H1 (cell line): ENCODE data around the gene CNDP1. TPM values are rescaled to one million over a fixed set of nuclear protein-coding genes. Genes with fewer than 3 reads are reported as not detected.
A peak's percentile ranks its signal among the peaks of the same experiment; 100 is the strongest.

ENCODE experiments used
- CTCF ChIA-PET: fragments of 300-600 bp; sonication (Branson Sonifier 250); formaldehyde crosslinking; loops from one replicate; lab custom pipeline; 2021; ENCODE audit not compliant: partially characterized antibody; lab: Charles Lee
- POLR2A ChIA-PET: fragments of 300-600 bp; sonication (Branson Sonifier 250); formaldehyde crosslinking; loops from one replicate; lab custom pipeline; 2021; ENCODE audit warnings: inconsistent platforms; ENCODE audit not compliant: partially characterized antibody; lab: Charles Lee
- DNase-seq, 2 experiments: peaks; one replicate each; pipeline versions ENCODE4 v3.0.0 to v3.0.0-alpha.2; 2010 to 2022; ENCODE audit warnings: low spot score in 2 of 2, low read depth in 1 of 2, mixed read lengths in 1 of 2
- FAIRE-seq: peaks from 2 replicates; lab custom pipeline; 2011; peaks lifted over from hg19 to GRCh38; lab: Jason Lieb, UNC
- H2AFZ ChIP-seq: 2 replicates; pipeline ENCODE4 v1.8.1; 2012; ENCODE audit warnings: low read length, inconsistent platforms
- H2AK5ac ChIP-seq: 2 replicates; pipeline ENCODE4 v1.6.1; 2013; ENCODE audit warnings: low read depth, low read length
- H2BK120ac ChIP-seq: replicated peaks from 2 replicates; pipeline ENCODE3; 2013; ENCODE audit warnings: low read depth, low read length, inconsistent platforms
- H2BK12ac ChIP-seq: 2 replicates; pipeline ENCODE4 v1.6.1; 2013; ENCODE audit warnings: low read depth, low read length
- H2BK15ac ChIP-seq: 2 replicates; pipeline ENCODE4 v1.6.1; 2013; ENCODE audit warnings: low read length
- H2BK20ac ChIP-seq: 2 replicates; pipeline ENCODE4 v1.6.1; 2013; ENCODE audit warnings: low read length
- H2BK5ac ChIP-seq: 2 replicates; pipeline ENCODE4 v1.6.1; 2013; ENCODE audit warnings: low read depth, low read length
- H3K14ac ChIP-seq: 2 replicates; pipeline ENCODE4 v1.6.1; 2013; ENCODE audit warnings: inconsistent platforms; ENCODE audit not compliant: insufficient read length
- H3K18ac ChIP-seq: 2 replicates; pipeline ENCODE4 v1.6.1; 2013; ENCODE audit warnings: low read length; ENCODE audit errors: extremely low read depth
- H3K23ac ChIP-seq: 2 replicates; pipeline ENCODE4 v1.6.1; 2013; ENCODE audit warnings: inconsistent platforms; ENCODE audit not compliant: insufficient read length
- H3K23me2 ChIP-seq: 2 replicates; pipeline ENCODE4 v1.6.1; 2013; ENCODE audit warnings: low read depth, low read length
- H3K27ac ChIP-seq: 2 replicates; pipeline ENCODE4 v1.6.1; 2011; ENCODE audit warnings: low read depth, low read length, inconsistent platforms
- H3K27me3 ChIP-seq, 4 experiments: replicated peaks in 1 of 4; 1 replicate in 1 of 4; 2 replicates in 3 of 4; pipeline versions ENCODE4 v1.6.1 to v1.8.1; 2011 to 2013; ENCODE audit warnings: low read length in 3 of 4, mild to moderate bottlenecking in 3 of 4, inconsistent platforms in 2 of 4, mixed read lengths in 2 of 4, moderate library complexity in 1 of 4; ENCODE audit not compliant: control insufficient read depth in 3 of 4, insufficient read depth in 3 of 4; ENCODE audit errors: extremely low read depth in 1 of 4
- H3K36me3 ChIP-seq, 4 experiments: 2 replicates each; pipeline versions ENCODE4 v1.6.1 to v1.8.1; 2011 to 2013; ENCODE audit warnings: mild to moderate bottlenecking in 4 of 4, low read length in 3 of 4, moderate library complexity in 2 of 4, control low read depth in 1 of 4, inconsistent platforms in 1 of 4; ENCODE audit not compliant: insufficient read depth in 4 of 4, control insufficient read depth in 2 of 4
- H3K4ac ChIP-seq: replicated peaks from 2 replicates; pipeline ENCODE3; 2013; ENCODE audit warnings: low read length, low read depth, mixed read lengths, inconsistent platforms; ENCODE audit not compliant: insufficient read length
- H3K4me1 ChIP-seq, 4 experiments: replicated peaks in 1 of 4; 1 replicate in 1 of 4; 2 replicates in 3 of 4; pipeline versions ENCODE4 v1.6.1 to v1.8.1; 2011 to 2013; ENCODE audit warnings: low read length in 3 of 4, inconsistent platforms in 2 of 4, mixed read lengths in 1 of 4; ENCODE audit not compliant: insufficient read depth in 4 of 4, control insufficient read depth in 3 of 4
- H3K4me2 ChIP-seq, 2 experiments: 2 replicates each; pipeline versions ENCODE4 v1.6.1 to v1.8.1; 2011 to 2013; ENCODE audit warnings: low read depth in 2 of 2, low read length in 2 of 2, control low read depth in 1 of 2, inconsistent platforms in 1 of 2, mild to moderate bottlenecking in 1 of 2; ENCODE audit not compliant: insufficient read depth in 1 of 2
- H3K4me3 ChIP-seq, 4 experiments: fragments of 200-600, 300-600 bp in 1 of 4; sonication (generic), shearing (Covaris generic), sonication (Bioruptor Twin) in 1 of 4; 2 replicates each; pipeline versions ENCODE4 v1.5.1 to v1.8.1; 2011 to 2016; ENCODE audit warnings: low read length in 4 of 4, low read depth in 3 of 4, control low read depth in 2 of 4, inconsistent platforms in 2 of 4, mild to moderate bottlenecking in 2 of 4, mixed read lengths in 1 of 4, moderate library complexity in 1 of 4; ENCODE audit not compliant: insufficient read depth in 2 of 4; ENCODE audit errors: extremely low read depth in 1 of 4
- H3K56ac ChIP-seq: replicated peaks from 2 replicates; pipeline ENCODE3; 2013; ENCODE audit warnings: low read depth, mild to moderate bottlenecking, mixed read lengths, low read length, inconsistent platforms; ENCODE audit not compliant: insufficient read length
- H3K79me1 ChIP-seq: 2 replicates; pipeline ENCODE4 v1.6.1; 2013; ENCODE audit warnings: low read depth, low read length, control low read depth
- H3K79me2 ChIP-seq, 2 experiments: 2 replicates each; pipeline versions ENCODE4 v1.6.1 to v1.8.1; 2012 to 2013; ENCODE audit warnings: low read length in 2 of 2, mild to moderate bottlenecking in 2 of 2, inconsistent platforms in 1 of 2; ENCODE audit not compliant: insufficient read depth in 2 of 2, control insufficient read depth in 1 of 2
- H3K9ac ChIP-seq, 4 experiments: replicated peaks in 1 of 4; 1 replicate in 1 of 4; 2 replicates in 3 of 4; pipeline versions ENCODE4 v1.6.1 to v1.8.1; 2011 to 2013; ENCODE audit warnings: low read depth in 3 of 4, low read length in 3 of 4, control low read depth in 2 of 4, mild to moderate bottlenecking in 2 of 4, moderate library complexity in 2 of 4, inconsistent platforms in 1 of 4; ENCODE audit errors: extremely low read depth in 1 of 4
- H3K9me3 ChIP-seq, 2 experiments: 2 replicates each; pipeline versions ENCODE4 v1.6.1 to v1.8.1; 2012 to 2013; ENCODE audit warnings: mild to moderate bottlenecking in 2 of 2, moderate library complexity in 2 of 2, control low read depth in 1 of 2, inconsistent platforms in 1 of 2, low read depth in 1 of 2, low read length in 1 of 2, mixed read lengths in 1 of 2; ENCODE audit not compliant: insufficient read depth in 2 of 2
- H4K20me1 ChIP-seq, 2 experiments: replicated peaks in 1 of 2; 2 replicates each; pipeline versions ENCODE3 to v1.8.1; 2011 to 2013; ENCODE audit warnings: inconsistent platforms in 2 of 2, low read length in 2 of 2, mild to moderate bottlenecking in 1 of 2; ENCODE audit not compliant: insufficient read depth in 2 of 2, control insufficient read depth in 1 of 2
- H4K5ac ChIP-seq: 2 replicates; pipeline ENCODE4 v1.6.1; 2013; ENCODE audit warnings: low read length, low read depth, mixed read lengths, inconsistent platforms; ENCODE audit not compliant: insufficient read length
- H4K8ac ChIP-seq: 2 replicates; pipeline ENCODE4 v1.8.0; 2013; ENCODE audit warnings: mild to moderate bottlenecking, moderate library complexity, low read length, inconsistent platforms; ENCODE audit not compliant: insufficient read depth; ENCODE audit errors: extremely low read depth
- H4K91ac ChIP-seq: replicated peaks from 2 replicates; pipeline ENCODE3; 2013; ENCODE audit warnings: low read length, mixed read lengths, inconsistent platforms; ENCODE audit not compliant: insufficient read length
- CTCF ChIP-seq, 3 experiments: IDR thresholded peaks; 1 replicate in 2 of 3; 2 replicates in 1 of 3; pipeline versions ENCODE4 v1.5.1 to v1.6.1; 2011; ENCODE audit warnings: low read length in 3 of 3, mild to moderate bottlenecking in 3 of 3, inconsistent platforms in 2 of 3, low read depth in 1 of 3, moderate library complexity in 1 of 3; ENCODE audit not compliant: insufficient read depth in 1 of 3; ENCODE audit errors: control extremely low read depth in 1 of 3
- RAD21 ChIP-seq, 2 experiments: IDR thresholded peaks in 1 of 2; conservative IDR thresholded peaks in 1 of 2; 2 replicates each; pipeline ENCODE4 v1.6.1; 2011; ENCODE audit warnings: low read depth in 2 of 2, low read length in 2 of 2, improper control_type of control experiment in 1 of 2, inconsistent platforms in 1 of 2, mild to moderate bottlenecking in 1 of 2, moderate library complexity in 1 of 2
- TEAD4 ChIP-seq: IDR thresholded peaks from 2 replicates; pipeline ENCODE4 v1.6.1; 2012; ENCODE audit warnings: low read depth, low read length, inconsistent platforms, mixed read lengths
- ZNF274 ChIP-seq: IDR thresholded peaks from 2 replicates; pipeline ENCODE4 v1.7.0; 2012; ENCODE audit warnings: low read length, borderline replicate concordance; ENCODE audit errors: extremely low read depth
- WGBS, 2 experiments: shearing (Covaris generic) in 1 of 2; methylation state at CpG; one replicate each; pipeline versions ENCODE4 v1.1.6 to v1.1.7; 2013 to 2015; ENCODE audit warnings: low lambda C conversion rate in 2 of 2, mixed read lengths in 2 of 2, inconsistent platforms in 1 of 2, low coverage in 1 of 2, missing lambda C conversion rate in 1 of 2; ENCODE audit not compliant: insufficient replicate concordance in 2 of 2, insufficient coverage in 1 of 2, insufficient read length in 1 of 2; ENCODE audit errors: extremely low coverage in 1 of 2, missing lambda C conversion rate in 1 of 2; 5-methylcytosine and 5-hydroxymethylcytosine counted together
- polyA plus RNA-seq, 7 experiments: library from polyadenylated mRNA; depleted of rRNA in 3 of 7; stranded (reverse) in 5 of 7; unstranded in 2 of 7; fragments of >200 nt in 5 of 7; fragments of 200-250 nt in 2 of 7; gene quantifications; 1 replicate in 5 of 7; 2 replicates in 1 of 7; 4 replicates in 1 of 7; pipeline versions ENCODE4 v1.2.1 to v1.2.3, GENCODE V29; 2011 to 2013; ENCODE audit warnings: missing spikeins in 2 of 7, mixed read lengths in 2 of 7
- total RNA-seq: library from RNA; stranded (reverse); fragmentation: NEBNext Ultra II Directional; extraction: Animal tissue kit (Norgen Biotek cat#: 25700); gene quantifications from 2 replicates; pipeline ENCODE4 v1.2.1, GENCODE V29; 2021

The CNDP1 gene
- total and polyA plus RNA-seq, 2 of the 8 experiments (the other 6 are each of a cell fraction or from before 2014, with no cell fraction given) = 0.09 TPM; not detected in 1

- no peak overlapping the region for H4K8ac ChIP-seq
- H3K14ac ChIP-seq = no peak overlapping the region
- no peak overlapping the region; the same call in 1 of the 2 replicates for H2AFZ ChIP-seq
- ChIA-PET CTCF (interaction anchor here (0.6 to 2.4 kb wide), 6 partner anchors 11 to 380 kb away, joined by 3 to 13 read pairs (median 4); no protein-coding TSS in a partner anchor), POLR2A (interaction anchor here (1.5 to 1.6 kb wide), 2 partner anchors 16 to 17 kb away, joined by 3 to 6 read pairs; no protein-coding TSS in a partner anchor)
- H3K27ac ChIP-seq = no peak overlapping the region
- no peak overlapping the region for H3K18ac ChIP-seq
- H2BK120ac ChIP-seq = no peak overlapping the region
- H3K4me3 ChIP-seq = peak overlapping the region in 1 of 4 experiments; percentile 24; a peak in 1 of 8 replicates
- H3K4me1 ChIP-seq = peaks cover 0 to 4% (median 3%) of the 10 kb centered on the region in 4 experiments; a peak in 3 of 7 replicates
- WGBS, 2 experiments = 34% methylated on average over 8 of the region's 8 CpGs; no CpG with 5 or more reads in 1 of the 2 experiments
- TF ChIP-seq RAD21 (IDR thresholded peaks at IDR 0.05 in 1 of 2, conservative IDR thresholded peaks at IDR 0.05 in 1 of 2; ENCODE audit: low read depth in 2 of 2, low read length in 2 of 2) (peak; percentile 18 to 24; a peak in 2 of 4 replicates), CTCF (IDR thresholded peaks at IDR 0.05; ENCODE audit: control extremely low read depth in 1 of 3, insufficient read depth in 1 of 3, low read depth in 1 of 3, low read length in 3 of 3) (peak; percentile 11 to 41 (median 19); a peak in 2 of 4 replicates), TEAD4 (peak; percentile 77), ZNF274 (no peak)
- TF ChIP-seq, all 59 proteins: peak for 3
- peak overlapping the region; percentile 2 to 42; a peak in 3 of 4 replicates for H3K4me2 ChIP-seq
- no peak overlapping the region for H3K23ac ChIP-seq
- H2AK5ac ChIP-seq = no peak overlapping the region
- H3K79me1 ChIP-seq = no peaks in the 10 kb centered on the region
- no peaks in the 10 kb centered on the region for H3K23me2 ChIP-seq
- FAIRE-seq (peak; percentile 24), DNase-seq (peak in 1 of 2 experiments; percentile 55)
- no peak overlapping the region for H2BK15ac ChIP-seq
- no peaks in the 10 kb centered on the region; a peak in 1 of 7 replicates for H3K27me3 ChIP-seq
- no peak overlapping the region for H2BK20ac ChIP-seq
- H3K9ac ChIP-seq = no peak overlapping the region
- H2BK12ac ChIP-seq = no peak overlapping the region
- no peaks in the 10 kb centered on the region for H3K9me3 ChIP-seq
- H4K91ac ChIP-seq = no peak overlapping the region
- no peak overlapping the region for H3K4ac ChIP-seq
- no peak overlapping the region for H4K5ac ChIP-seq
- no peak overlapping the region for H2BK5ac ChIP-seq
- no peaks in the 10 kb centered on the region for H4K20me1 ChIP-seq
- no peaks in the 10 kb centered on the region for H3K36me3 ChIP-seq
- H3K56ac ChIP-seq = no peak overlapping the region
- H3K79me2 ChIP-seq = no peaks in the 10 kb centered on the region
These were observed 45.3 kb downstream of the CNDP1 start for GRCh38 chr18:74579496-74580065.
